Endodermal cell (in vitro differentiated cells): ENCODE measurements around the gene TNNC1. TPM values are rescaled to one million over a fixed set of nuclear protein-coding genes. Genes with fewer than 3 reads are reported as not detected.

ENCODE experiments used
- DNase-seq: peaks from one replicate; pipeline ENCODE4 v3.0.0-alpha.2; 2017
- H3K27ac ChIP-seq: 2 replicates; pipeline ENCODE4 v1.5.1; 2013; ENCODE audit warnings: mild to moderate bottlenecking, low read depth, low read length, moderate library complexity
- H3K27me3 ChIP-seq: 2 replicates; pipeline ENCODE4 v1.6.1; 2013; ENCODE audit warnings: mild to moderate bottlenecking, low read length, moderate library complexity; ENCODE audit not compliant: insufficient read depth, control insufficient read depth, poor library complexity, severe bottlenecking
- H3K36me3 ChIP-seq: 2 replicates; pipeline ENCODE4 v1.7.0; 2013; ENCODE audit warnings: mild to moderate bottlenecking, low read length, moderate library complexity; ENCODE audit not compliant: control insufficient read depth, insufficient read depth
- H3K4me1 ChIP-seq: one replicate; pipeline ENCODE4 v1.7.0; 2013; ENCODE audit warnings: low read length; ENCODE audit not compliant: control insufficient read depth, insufficient read depth
- H3K4me3 ChIP-seq: 2 replicates; pipeline ENCODE4 v1.5.1; 2013; ENCODE audit warnings: mild to moderate bottlenecking, low read length, moderate library complexity
- H3K9ac ChIP-seq: 2 replicates; pipeline ENCODE4 v1.6.1; 2013; ENCODE audit warnings: mild to moderate bottlenecking, low read length, moderate library complexity; ENCODE audit not compliant: poor library complexity, severe bottlenecking; ENCODE audit errors: extremely low read depth
- H3K9me3 ChIP-seq: 2 replicates; pipeline ENCODE4 v1.6.1; 2013; ENCODE audit warnings: mild to moderate bottlenecking, low read length, moderate library complexity; ENCODE audit not compliant: control insufficient read depth
- H3K27ac Mint-ChIP-seq: 2 replicates; pipeline ENCODE4 v1.8.0; 2020; ENCODE audit warnings: mixed read lengths
- H3K27me3 Mint-ChIP-seq: 2 replicates; pipeline ENCODE4 v1.8.0; 2021; ENCODE audit warnings: mild to moderate bottlenecking, mixed read lengths; ENCODE audit not compliant: insufficient read depth
- H3K36me3 Mint-ChIP-seq: 2 replicates; pipeline ENCODE4 v1.8.0; 2020; ENCODE audit warnings: low read depth, mixed read lengths
- H3K4me1 Mint-ChIP-seq: 2 replicates; pipeline ENCODE4 v1.8.0; 2020; ENCODE audit warnings: mixed read lengths
- H3K4me3 Mint-ChIP-seq: 2 replicates; pipeline ENCODE4 v1.8.0; 2020; ENCODE audit warnings: mild to moderate bottlenecking, moderate library complexity, mixed read lengths
- H3K9me3 Mint-ChIP-seq: 2 replicates; pipeline ENCODE4 v1.8.0; 2020; ENCODE audit warnings: mild to moderate bottlenecking, mixed read lengths
- WGBS, 2 experiments: methylation state at CpG; one replicate each; pipeline versions ENCODE4 v1.1.5 to v1.1.7; 2013; ENCODE audit warnings: missing lambda C conversion rate in 2 of 2, mixed read lengths in 1 of 2; ENCODE audit not compliant: insufficient coverage in 1 of 2, insufficient read length in 1 of 2; 5-methylcytosine and 5-hydroxymethylcytosine counted together
- long read RNA-seq, 4 experiments: library from polyadenylated mRNA in 2 of 4; library from RNA in 1 of 4; library from capped mRNA in 1 of 4; stranded (forward) in 3 of 4; unstranded in 1 of 4; transcript quantifications; one replicate each; pipeline ENCODE4 v2.0.0, GENCODE V29; 2020 to 2021; ENCODE audit warnings: inconsistent platforms in 1 of 4
- polyA plus RNA-seq, 2 experiments: library from polyadenylated mRNA; stranded (reverse); fragments of 50-300 nt; gene quantifications; one replicate each; pipeline ENCODE4 v1.2.3, GENCODE V29; 2013
- total RNA-seq, 2 donors: library from RNA; stranded (reverse); fragmentation: NEBNext Ultra II Directional in 1 of 2; extraction: Animal tissue kit (Norgen Biotek cat#: 25700) in 1 of 2; gene quantifications; 2 replicates in 1 of 2; 3 replicates in 1 of 2; pipeline ENCODE4 v1.2.1, GENCODE V29; 2021
- TF ChIP-seq, protein P1 (sequence below): fragments of 200-600 bp; sonication (generic); conservative IDR thresholded peaks from 2 replicates; pipeline ENCODE4 v1.5.0; 2021; ENCODE audit warnings: antibody characterized with exemption, mild to moderate bottlenecking

The TNNC1 gene
- total RNA-seq: 10 to 100 TPM; 44.8 to 64.6 TPM
- polyA plus RNA-seq (2013, experiment 1 of 2): 30.4 TPM
- polyA plus RNA-seq (2013, experiment 2 of 2): 36.1 TPM
- long read RNA-seq, experiment 1, transcript TNNC1-201 (6 exons, 714 nt): major isoform, 6 of 11 reads
- long read RNA-seq, experiment 1, partial matches to known transcripts: 4 of 11 reads
- long read RNA-seq, experiment 1, other reads (novel, unspliced or antisense): 1 of 11 reads
- long read RNA-seq, experiment 2, partial matches to known transcripts: 1 of 3 reads
- long read RNA-seq, experiment 2, other reads (novel, unspliced or antisense): 1 of 3 reads
- long read RNA-seq, experiment 3, transcript TNNC1-201 (6 exons, 714 nt): major isoform, 24 of 27 reads
- long read RNA-seq, experiment 3, partial matches to known transcripts: 2 of 27 reads
- long read RNA-seq, experiment 3, other reads (novel, unspliced or antisense): 1 of 27 reads
- long read RNA-seq, experiment 4: 0 reads

DNA sequence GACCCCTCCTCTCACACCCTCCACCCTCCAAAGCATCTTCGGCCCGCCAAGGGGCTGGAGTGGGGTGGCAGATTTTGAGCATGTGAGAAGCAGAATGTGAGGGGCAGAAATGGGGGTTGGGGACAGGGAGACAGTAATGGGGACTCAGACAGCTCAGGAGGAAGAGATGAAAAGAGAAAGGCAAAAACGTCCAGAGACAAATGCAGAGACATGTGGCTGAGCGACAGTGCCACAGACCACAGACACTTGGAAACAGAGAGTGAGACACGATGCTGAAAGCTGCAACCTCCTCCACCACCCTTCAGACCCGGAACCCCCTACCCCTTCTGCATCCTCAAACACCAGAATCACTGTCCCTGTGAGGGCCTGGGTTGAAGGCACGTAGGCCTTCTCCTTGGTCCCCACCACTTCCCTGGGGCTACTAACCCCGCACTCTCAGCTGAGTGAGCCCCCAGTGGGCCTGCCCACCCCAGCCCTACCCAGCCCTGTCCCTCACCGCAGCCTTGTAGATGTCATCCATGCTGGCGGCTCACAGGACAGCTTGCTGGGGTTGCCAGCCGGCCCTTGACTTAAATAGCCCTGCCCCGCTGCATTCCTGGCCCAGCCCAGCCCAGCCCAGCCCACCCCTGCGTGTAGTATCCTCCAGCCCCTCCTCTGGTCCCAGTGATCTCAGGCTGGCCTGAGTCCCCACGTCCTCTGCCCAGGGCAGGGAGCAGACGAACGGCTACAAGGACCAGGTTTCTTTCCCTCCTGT, at the start of gene TNNC1:
TNNC1 (minus strand) TSS at position 546 of the 754 bp plus-strand sequence; CDS start at position 520, 26 bp downstream.
- peaks cover 17% of the 10 kb centered on the region for H3K36me3 Mint-ChIP-seq
- H3K4me3 ChIP-seq: peak within 1 kb of the TSS; percentile 77
- no peak within 1 kb of the TSS for H3K27ac ChIP-seq
- H3K9me3 ChIP-seq: no peaks in the 10 kb centered on the region
- TF ChIP-seq, protein P1, sequence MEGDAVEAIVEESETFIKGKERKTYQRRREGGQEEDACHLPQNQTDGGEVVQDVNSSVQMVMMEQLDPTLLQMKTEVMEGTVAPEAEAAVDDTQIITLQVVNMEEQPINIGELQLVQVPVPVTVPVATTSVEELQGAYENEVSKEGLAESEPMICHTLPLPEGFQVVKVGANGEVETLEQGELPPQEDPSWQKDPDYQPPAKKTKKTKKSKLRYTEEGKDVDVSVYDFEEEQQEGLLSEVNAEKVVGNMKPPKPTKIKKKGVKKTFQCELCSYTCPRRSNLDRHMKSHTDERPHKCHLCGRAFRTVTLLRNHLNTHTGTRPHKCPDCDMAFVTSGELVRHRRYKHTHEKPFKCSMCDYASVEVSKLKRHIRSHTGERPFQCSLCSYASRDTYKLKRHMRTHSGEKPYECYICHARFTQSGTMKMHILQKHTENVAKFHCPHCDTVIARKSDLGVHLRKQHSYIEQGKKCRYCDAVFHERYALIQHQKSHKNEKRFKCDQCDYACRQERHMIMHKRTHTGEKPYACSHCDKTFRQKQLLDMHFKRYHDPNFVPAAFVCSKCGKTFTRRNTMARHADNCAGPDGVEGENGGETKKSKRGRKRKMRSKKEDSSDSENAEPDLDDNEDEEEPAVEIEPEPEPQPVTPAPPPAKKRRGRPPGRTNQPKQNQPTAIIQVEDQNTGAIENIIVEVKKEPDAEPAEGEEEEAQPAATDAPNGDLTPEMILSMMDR: no peak
- H3K36me3 ChIP-seq: peaks cover 22% of the 10 kb centered on the region
- DNase-seq: peak; percentile 88
- H3K9me3 Mint-ChIP-seq: no peaks in the 10 kb centered on the region
- no peaks in the 10 kb centered on the region for H3K27me3 Mint-ChIP-seq
- H3K9ac ChIP-seq: peak within 1 kb of the TSS; percentile 6
- H3K27me3 ChIP-seq: no peaks in the 10 kb centered on the region
- peak within 1 kb of the TSS; percentile 95 for H3K4me3 Mint-ChIP-seq
- H3K4me1 Mint-ChIP-seq: peaks cover 33% of the 10 kb centered on the region
- WGBS, 2 experiments: 48 to 61% methylated on average over 9 to 16 of the region's 16 CpGs
- H3K4me1 ChIP-seq: peaks cover 24% of the 10 kb centered on the region
- peak within 1 kb of the TSS; percentile 87 for H3K27ac Mint-ChIP-seq

DNA sequence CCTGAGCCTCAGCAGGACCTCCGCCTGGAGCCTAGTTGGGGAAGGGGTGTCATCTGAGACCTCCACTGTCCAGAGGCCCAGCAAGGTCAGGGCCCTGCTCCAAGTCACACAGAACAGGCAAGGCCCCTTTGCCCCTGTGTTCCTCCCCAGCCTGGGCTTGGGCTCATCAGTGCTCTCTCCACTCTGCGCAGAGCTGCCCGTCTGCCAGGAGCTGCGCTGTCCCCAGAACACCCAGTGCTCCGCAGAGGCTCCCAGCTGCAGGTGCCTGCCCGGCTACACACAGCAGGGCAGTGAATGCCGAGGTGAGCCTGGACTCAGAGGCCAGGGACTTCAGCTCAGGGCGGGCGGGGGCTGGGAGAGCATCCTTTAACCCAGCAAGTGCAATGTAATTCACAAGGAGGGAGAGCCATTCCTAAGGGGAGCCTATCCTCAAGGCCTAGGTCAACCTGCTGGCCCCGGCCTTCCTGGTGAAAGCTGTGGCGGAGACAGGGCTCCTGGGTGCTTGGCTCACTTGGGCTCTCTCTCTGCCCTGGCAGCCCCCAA, 49.0 kb upstream of the TNNC1 start:
- H3K4me3 Mint-ChIP-seq: no peak overlapping the region
- Histone ChIP-seq H3K9ac (no peak overlapping the region), H3K4me1 (no peaks in the 10 kb centered on the region), H3K27me3 (no peaks in the 10 kb centered on the region), H3K27ac (no peak overlapping the region), H3K9me3 (no peaks in the 10 kb centered on the region), H3K4me3 (no peak overlapping the region), H3K36me3 (no peaks in the 10 kb centered on the region)
- DNase-seq: no peak
- H3K36me3 Mint-ChIP-seq: no peaks in the 10 kb centered on the region
- H3K27me3 Mint-ChIP-seq: no peaks in the 10 kb centered on the region
- H3K27ac Mint-ChIP-seq: no peak overlapping the region
- 89 to 92% methylated on average over 10 to 11 of the region's 11 CpGs for WGBS, 2 experiments
- TF ChIP-seq, protein P1: no peak
- peaks cover 6% of the 10 kb centered on the region for H3K4me1 Mint-ChIP-seq
- H3K9me3 Mint-ChIP-seq: no peaks in the 10 kb centered on the region

DNA sequence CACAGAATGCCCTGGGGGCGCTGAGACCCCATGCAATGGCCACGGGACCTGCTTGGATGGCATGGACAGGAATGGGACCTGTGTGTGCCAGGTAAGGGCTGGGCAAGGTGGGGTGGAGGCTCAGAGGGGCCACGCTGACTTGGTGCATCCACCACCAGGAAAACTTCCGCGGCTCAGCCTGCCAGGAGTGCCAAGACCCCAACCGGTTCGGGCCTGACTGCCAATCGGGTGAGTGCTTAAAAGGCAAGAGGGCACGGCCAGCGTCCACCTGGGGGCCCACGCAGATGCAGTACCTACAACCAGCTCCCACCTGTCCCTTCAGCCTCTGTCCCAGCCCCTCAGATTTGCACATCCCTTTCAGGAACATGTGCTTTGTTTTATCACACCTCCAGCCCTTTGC, 48.2 kb upstream of the TNNC1 start:
- no peaks in the 10 kb centered on the region for H3K27me3 ChIP-seq
- Mint-ChIP-seq H3K4me1 (peaks cover 2% of the 10 kb centered on the region), H3K9me3 (no peaks in the 10 kb centered on the region), H3K4me3 (no peak overlapping the region), H3K27me3 (no peaks in the 10 kb centered on the region), H3K36me3 (no peaks in the 10 kb centered on the region), H3K27ac (no peak overlapping the region)
- no peaks in the 10 kb centered on the region for H3K36me3 ChIP-seq
- no peak overlapping the region for H3K4me3 ChIP-seq
- TF ChIP-seq, protein P1: no peak
- H3K27ac ChIP-seq: no peak overlapping the region
- no peak for DNase-seq
- no peaks in the 10 kb centered on the region for H3K4me1 ChIP-seq
- no peak overlapping the region for H3K9ac ChIP-seq
- 88 to 93% methylated on average over 11 of the region's 11 CpGs for WGBS, 2 experiments
- no peaks in the 10 kb centered on the region for H3K9me3 ChIP-seq
